Fibroblast of the aortic adventitia (primary cell): ENCODE results near the gene MIS18A. TPM values are rescaled to one million over a fixed set of nuclear protein-coding genes. Genes with fewer than 3 reads are reported as not detected.

ENCODE experiments used
- DNase-seq: peaks from one replicate; pipeline ENCODE4 v3.0.0-alpha.2; 2010; ENCODE audit warnings: low read depth
- H3K4me3 ChIP-seq: 2 replicates; pipeline ENCODE4 v1.5.1; 2011; ENCODE audit warnings: low read depth, mild to moderate bottlenecking, control low read depth, low read length, moderate library complexity
- total RNA-seq: library from RNA; depleted of rRNA; stranded (reverse); fragments of >200 nt; gene quantifications from 2 replicates; pipeline ENCODE4 v1.2.3, GENCODE V29; 2012; ENCODE audit warnings: low replicate concordance
- TF ChIP-seq, protein P1 (sequence below): IDR thresholded peaks from 2 replicates; pipeline ENCODE4 v1.5.1; 2011; ENCODE audit warnings: mild to moderate bottlenecking, low read length, control low read depth, inconsistent platforms; ENCODE audit not compliant: insufficient read depth

Gene MIS18A
- total RNA-seq, 1 donor: 13.3 TPM

DNA sequence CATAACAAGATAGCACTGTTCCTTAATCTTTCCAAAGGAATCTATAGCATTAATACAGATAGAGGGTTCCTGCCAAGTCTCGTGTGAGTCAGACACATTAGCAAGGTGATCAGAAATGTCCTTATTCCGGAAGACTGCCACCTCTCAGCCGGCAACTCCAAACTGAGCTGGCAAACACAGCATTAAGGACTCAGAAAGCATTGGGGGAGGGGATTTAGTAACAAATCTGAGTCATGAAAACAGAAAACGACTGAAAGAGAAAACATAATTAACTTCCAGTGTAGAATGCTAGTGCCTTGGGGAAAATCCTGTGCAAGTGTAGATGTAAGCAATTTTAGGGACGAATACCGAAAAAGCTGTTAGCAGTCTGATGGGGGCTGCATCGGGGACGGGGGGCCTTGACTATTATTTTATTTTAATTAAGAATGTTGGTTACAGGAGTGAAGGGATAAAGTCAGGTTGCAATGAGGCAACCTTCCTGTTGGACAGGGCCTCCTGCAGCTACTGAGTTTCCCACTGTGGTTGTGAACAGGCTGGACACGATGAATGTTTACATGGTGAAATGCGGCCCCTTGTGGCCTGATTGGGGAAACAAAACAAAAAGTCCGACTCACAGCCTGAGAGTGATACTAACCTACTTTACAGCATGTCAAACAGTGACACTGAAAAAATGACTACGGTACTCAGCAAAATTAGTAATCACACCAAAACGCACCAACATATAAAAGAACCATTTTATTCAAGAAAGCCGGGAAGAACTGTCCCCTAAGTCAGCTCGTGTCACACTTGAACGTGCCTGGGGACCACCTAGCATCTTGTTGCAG is 20.7 kb downstream of the MIS18A start:
- DNase-seq: peak; percentile 90
- TF ChIP-seq, protein P1, sequence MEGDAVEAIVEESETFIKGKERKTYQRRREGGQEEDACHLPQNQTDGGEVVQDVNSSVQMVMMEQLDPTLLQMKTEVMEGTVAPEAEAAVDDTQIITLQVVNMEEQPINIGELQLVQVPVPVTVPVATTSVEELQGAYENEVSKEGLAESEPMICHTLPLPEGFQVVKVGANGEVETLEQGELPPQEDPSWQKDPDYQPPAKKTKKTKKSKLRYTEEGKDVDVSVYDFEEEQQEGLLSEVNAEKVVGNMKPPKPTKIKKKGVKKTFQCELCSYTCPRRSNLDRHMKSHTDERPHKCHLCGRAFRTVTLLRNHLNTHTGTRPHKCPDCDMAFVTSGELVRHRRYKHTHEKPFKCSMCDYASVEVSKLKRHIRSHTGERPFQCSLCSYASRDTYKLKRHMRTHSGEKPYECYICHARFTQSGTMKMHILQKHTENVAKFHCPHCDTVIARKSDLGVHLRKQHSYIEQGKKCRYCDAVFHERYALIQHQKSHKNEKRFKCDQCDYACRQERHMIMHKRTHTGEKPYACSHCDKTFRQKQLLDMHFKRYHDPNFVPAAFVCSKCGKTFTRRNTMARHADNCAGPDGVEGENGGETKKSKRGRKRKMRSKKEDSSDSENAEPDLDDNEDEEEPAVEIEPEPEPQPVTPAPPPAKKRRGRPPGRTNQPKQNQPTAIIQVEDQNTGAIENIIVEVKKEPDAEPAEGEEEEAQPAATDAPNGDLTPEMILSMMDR: peak; percentile 76
- no peak overlapping the region for H3K4me3 ChIP-seq

DNA sequence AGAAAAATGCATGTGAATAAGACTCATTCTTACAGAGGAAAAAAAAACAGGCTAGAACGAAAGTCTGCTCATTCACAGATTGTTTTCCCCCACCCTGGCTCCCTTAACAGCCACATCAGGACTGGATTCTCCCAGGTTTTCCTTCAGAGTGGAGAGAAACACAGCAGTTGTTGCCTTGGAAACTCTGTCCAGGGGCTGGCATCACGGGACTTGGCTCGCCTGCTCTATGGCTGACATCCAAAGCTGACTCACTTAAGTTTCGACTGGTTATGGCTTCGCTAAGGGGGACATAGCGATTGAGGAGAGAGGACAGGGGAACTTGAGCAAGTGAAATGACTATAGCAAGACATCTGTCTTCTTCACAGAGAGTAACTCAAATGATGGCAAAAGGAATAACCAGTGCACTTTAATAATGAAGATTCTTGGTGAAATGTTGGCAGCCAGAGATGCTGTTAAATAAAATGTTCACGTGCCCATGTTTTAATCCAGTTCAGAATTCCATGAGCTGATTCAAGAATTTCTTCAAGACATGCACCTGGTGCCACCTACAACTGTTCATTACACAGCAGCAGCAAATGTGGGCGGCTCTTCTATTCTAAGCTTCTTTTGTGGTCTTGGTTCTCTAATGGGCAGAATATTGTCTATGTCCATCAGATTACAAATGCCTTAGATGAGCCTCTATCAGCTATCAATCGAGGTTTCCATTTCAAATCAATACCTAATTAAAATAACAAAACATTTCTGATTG is 21.8 kb downstream of the MIS18A start:
- peak; percentile 95 for DNase-seq
- peak overlapping the region; percentile 13 for H3K4me3 ChIP-seq
- TF ChIP-seq, protein P1: no peak

- TF ChIP-seq, protein P1: no peak
- H3K4me3 ChIP-seq: no peak overlapping the region
- DNase-seq: no peak
Measured at GRCh38 chr21:32256251-32256650, 22.6 kb downstream of the MIS18A start.

DNA sequence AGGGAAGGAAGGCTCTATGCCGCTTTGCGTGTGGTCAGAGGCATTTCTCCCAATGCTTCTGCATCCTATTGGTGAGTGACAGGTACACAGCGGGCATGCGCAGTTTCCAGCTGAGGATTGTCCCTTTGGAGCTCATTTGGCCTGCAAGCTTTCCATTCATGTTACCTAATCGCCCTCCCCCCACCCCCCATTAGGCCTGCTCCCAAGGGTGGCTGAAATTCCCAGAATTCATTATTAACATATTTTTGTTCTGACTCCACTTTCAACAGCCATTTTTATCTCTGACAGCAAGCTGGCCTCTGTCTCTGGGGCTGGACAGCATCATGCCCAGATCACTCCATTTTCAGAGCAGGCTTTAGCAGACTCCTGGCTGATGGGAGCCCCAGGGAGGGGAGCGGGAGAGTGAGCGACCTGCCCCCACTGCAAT is 25.6 kb downstream of the MIS18A start:
- H3K4me3 ChIP-seq: peak overlapping the region; percentile 38
- peak; percentile 93 for DNase-seq
- TF ChIP-seq, protein P1: no peak

GRCh38 chr21:32252136-32252535 is 26.7 kb downstream of the MIS18A start:
- DNase-seq: no peak
- H3K4me3 ChIP-seq: no peak overlapping the region
- TF ChIP-seq, protein P1: no peak

DNA sequence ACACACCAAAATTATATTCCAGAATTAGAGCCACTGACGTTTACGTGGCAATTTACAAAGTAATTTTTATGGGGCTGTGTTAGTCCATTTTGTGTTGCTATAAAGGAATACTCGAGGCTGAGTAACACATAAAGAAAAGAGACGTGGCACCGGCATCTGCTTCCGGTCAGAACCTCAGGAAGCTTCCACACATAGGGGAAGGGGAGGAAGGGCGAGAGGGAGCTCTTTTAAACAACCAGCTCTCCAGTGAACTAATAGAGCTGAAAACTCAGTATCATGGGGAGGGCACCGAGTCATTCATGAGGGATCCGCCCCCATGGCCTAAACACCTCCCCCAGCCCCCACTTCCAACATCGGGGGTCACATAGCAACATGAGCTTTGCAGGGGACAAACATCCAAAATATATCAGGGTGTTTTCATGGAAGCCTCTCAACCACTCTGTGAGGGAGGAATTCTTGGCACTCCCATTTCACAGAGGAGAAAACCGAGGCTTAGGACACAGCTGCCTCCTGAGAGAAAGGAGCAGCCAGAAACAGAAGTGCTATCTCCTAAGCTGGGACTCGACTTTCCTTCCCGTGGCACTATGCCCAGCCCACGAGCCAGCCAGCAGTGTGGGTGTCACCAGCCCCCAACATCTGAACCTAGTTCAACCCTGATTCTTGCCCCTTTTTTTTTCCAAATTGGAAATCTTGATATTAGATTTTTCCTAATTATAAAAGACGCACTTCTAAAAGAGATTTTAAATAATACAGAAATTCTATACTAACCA is 29.2 kb downstream of the MIS18A start:
- no peak for DNase-seq
- TF ChIP-seq, protein P1: no peak
- no peak overlapping the region for H3K4me3 ChIP-seq
